NCI-H1417 (cell line): ENCODE measurements around the gene CAMTA2.
"Not testable (repeated sequence)": the region's sequence is repeated elsewhere in the genome, so short reads cannot be mapped to it uniquely, and the experiment has no call there.

ENCODE experiments used
- DNase-seq, 3 experiments: peaks; one replicate each; lab custom pipeline; 2025; lab: John Stamatoyannopoulos, UW

The CAMTA2 gene

GRCh38 chr17:4931963-4932362 is 55.5 kb downstream of the CAMTA2 start, which contains the start of gene GP1BA:
TSS of gene GP1BA (plus strand) at chr17:4932277. CDS start at chr17:4932605, 328 bp downstream.
- no peak for DNase-seq

- DNase-seq = no peak
These were observed 58.6 kb downstream of the CAMTA2 start for GRCh38 chr17:4928881-4929280.

- DNase-seq = not testable (repeated sequence)
These were observed 60.7 kb downstream of the CAMTA2 start for GRCh38 chr17:4926577-4927335.

- no peak for DNase-seq
These were observed 66.2 kb downstream of the CAMTA2 start for GRCh38 chr17:4921320-4921719.

- DNase-seq = no peak
These were observed 67.0 kb downstream of the CAMTA2 start for GRCh38 chr17:4920351-4921048.

- DNase-seq = no peak
These were observed 67.9 kb downstream of the CAMTA2 start for GRCh38 chr17:4919511-4920047.
